BE2C (cell line): Measurements from ENCODE around the gene CYP1A2.
"Not testable (repeated sequence)": the region's sequence is repeated elsewhere in the genome, so short reads cannot be mapped to it uniquely, and the experiment has no call there.

ENCODE experiments used
- DNase-seq: peaks from one replicate; pipeline ENCODE4 v3.0.0-alpha.2; 2020
- H3K27me3 ChIP-seq: fragments of 250-450 bp; sonication (Bioruptor Pico); 2 replicates; pipeline ENCODE4 v1.5.1; 2020; ENCODE audit warnings: mild to moderate bottlenecking
- H3K36me3 ChIP-seq: fragments of 250-450 bp; sonication (Bioruptor Pico); 2 replicates; pipeline ENCODE4 v1.5.1; 2020; ENCODE audit warnings: mild to moderate bottlenecking
- H3K4me1 ChIP-seq: fragments of 250-450 bp; sonication (Bioruptor Pico); 2 replicates; pipeline ENCODE4 v1.5.1; 2020
- H3K4me3 ChIP-seq: 2 replicates; pipeline ENCODE4 v1.5.1; 2011; ENCODE audit warnings: low read depth, low read length
- H3K9me3 ChIP-seq: fragments of 250-450 bp; sonication (Bioruptor Pico); 2 replicates; pipeline ENCODE4 v1.5.1; 2020
- CTCF ChIP-seq: IDR thresholded peaks from 2 replicates; pipeline ENCODE4 v1.5.1; 2012; ENCODE audit warnings: mild to moderate bottlenecking, low read depth, low read length

The CYP1A2 gene

GRCh38 chr15:74725845-74726773 is 22.5 kb upstream of the CYP1A2 start:
- DNase-seq = peak; percentile 37
- peaks cover 21% of the 10 kb centered on the region for H3K27me3 ChIP-seq
- H3K4me3 ChIP-seq = peak overlapping the region; percentile 56

DNA sequence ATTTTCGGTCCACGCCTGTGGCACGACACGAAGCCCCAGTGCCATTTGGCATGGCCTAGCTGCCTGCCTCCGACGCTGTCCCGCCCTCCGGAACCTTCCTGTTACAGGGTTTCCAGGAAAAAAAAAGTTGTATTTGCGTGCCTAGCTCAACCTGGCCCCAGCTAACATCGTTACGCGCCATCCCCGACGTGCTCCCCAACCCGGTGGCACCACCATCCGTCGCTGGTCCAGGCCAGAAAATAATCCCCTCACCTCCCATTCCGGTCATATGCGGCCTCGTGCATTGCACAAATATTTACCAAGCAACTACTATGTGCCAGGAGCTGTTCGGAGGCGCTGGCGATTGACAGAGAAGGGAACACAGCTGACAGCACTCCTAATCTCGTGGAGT is 21.9 kb upstream of the CYP1A2 start:
- no peak for TF ChIP-seq CTCF
- Histone ChIP-seq H3K9me3 (no peaks in the 10 kb centered on the region), H3K4me3 (no peak overlapping the region), H3K36me3 (no peaks in the 10 kb centered on the region), H3K4me1 (no peaks in the 10 kb centered on the region), H3K27me3 (peaks cover 21% of the 10 kb centered on the region)
- no peak for DNase-seq

More at GRCh38 chr15:74725845-74726773, 22.5 kb upstream of the CYP1A2 start:
- H3K4me1 ChIP-seq = no peaks in the 10 kb centered on the region
- TF ChIP-seq CTCF = no peak
- no peaks in the 10 kb centered on the region for H3K9me3 ChIP-seq
- H3K36me3 ChIP-seq = no peaks in the 10 kb centered on the region

DNA sequence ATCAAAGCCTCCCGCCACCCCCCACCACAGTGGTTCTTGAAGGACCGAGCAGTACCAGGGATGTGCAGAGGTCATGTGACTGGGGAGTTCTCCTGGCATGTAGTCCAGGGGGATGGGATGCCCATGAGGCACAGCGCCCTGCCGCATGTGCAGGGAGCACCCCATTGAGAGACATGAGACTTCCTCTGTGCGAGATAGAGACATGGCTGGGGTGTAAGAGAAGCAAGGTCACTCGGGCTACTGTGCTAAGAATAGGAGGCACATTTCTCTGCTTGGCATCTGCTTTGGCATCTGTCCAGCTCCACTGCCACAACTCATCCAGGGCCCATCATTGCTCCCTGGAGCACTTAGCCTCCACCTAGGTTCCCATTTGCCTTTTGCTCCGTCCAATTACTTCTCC is 20.9 kb upstream of the CYP1A2 start:
- no peak for DNase-seq
- Histone ChIP-seq H3K4me1 (no peaks in the 10 kb centered on the region), H3K9me3 (no peaks in the 10 kb centered on the region), H3K4me3 (no peak overlapping the region), H3K36me3 (no peaks in the 10 kb centered on the region), H3K27me3 (peaks cover 21% of the 10 kb centered on the region)
- no peak for TF ChIP-seq CTCF

DNA sequence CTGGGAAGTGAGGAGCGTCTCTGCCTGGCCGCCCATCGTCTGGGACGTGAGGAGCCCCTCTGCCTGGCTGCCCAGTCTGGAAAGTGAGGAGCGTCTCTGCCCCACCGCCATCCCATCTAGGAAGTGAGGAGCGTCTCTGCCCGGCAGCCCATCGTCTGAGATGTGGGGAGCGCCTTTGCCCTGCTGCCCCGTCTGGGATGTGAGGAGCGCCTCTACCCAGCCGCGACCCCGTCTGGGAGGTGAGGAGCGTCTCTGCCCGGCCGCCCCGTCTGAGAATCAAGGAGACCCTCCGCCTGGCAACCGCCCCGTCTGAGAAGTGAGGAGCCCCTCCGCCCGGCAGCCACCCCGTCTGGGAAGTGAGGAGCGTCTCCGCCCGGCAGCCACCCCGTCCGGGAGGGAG is 19.9 kb upstream of the CYP1A2 start:
- not testable (repeated sequence) for H3K4me3 ChIP-seq
- peaks cover 21% of the 10 kb centered on the region for H3K27me3 ChIP-seq

DNA sequence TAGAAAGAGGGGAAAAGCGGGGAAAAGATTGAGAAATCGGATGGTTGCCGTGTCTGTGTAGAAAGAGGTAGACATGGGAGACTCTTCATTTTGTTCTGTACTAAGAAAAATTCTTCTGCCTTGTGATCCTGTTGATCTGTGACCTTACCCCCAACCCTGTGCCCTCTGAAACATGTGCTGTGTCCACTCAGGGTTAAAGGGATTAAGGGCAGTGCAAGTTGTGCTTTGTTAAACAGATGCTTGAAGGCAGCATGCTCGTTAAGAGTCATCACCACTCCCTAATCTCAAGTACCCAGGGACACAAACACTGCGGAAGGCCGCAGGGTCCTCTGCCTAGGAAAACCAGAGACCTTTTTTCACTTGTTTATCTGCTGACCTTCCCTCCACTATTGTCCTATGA is 19.3 kb upstream of the CYP1A2 start:
- DNase-seq, H3K9me3 ChIP-seq, H3K4me3 ChIP-seq, H3K36me3 ChIP-seq, H3K4me1 ChIP-seq: not testable (repeated sequence)
- peaks cover 21% of the 10 kb centered on the region for H3K27me3 ChIP-seq

More for the DNA sequence above, 19.9 kb upstream of the CYP1A2 start:
- not testable (repeated sequence) for H3K36me3 ChIP-seq, H3K4me1 ChIP-seq, DNase-seq, H3K9me3 ChIP-seq

DNA sequence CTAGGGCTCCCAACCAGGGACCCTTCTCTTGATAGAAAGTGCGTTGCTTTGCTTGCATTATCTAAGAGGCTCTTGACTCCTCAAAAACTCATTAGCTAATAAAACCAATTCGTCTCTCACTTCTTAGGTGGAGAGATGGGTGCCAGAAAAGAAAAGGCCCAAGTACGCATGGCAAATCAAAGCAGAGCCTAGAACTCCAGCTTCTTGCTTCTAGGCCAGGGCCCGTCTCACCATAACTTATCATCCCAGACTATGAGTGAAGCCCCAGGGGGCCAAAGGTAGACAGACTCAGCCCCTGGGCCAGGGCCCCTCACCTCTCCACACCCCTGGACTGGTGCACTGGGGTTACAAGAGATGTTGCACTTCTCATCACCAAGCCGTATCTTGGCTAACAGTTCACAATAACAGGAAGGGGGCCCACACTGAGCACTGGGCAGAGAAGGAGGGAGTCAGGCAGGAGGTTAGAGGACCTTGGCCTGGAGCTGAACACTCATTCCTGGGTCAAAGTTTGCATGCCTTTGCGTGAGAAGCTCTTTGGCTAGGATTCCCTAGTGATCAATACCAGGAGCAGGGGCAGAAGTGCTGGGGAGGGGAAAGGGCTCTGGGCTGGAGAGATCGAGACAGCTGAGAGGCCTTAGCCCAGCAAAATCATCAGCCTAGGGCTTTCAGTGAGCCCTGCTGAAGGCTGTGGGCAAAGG is 17.9 kb upstream of the CYP1A2 start:
- no peaks in the 10 kb centered on the region for H3K36me3 ChIP-seq
- no peak overlapping the region for H3K4me3 ChIP-seq
- H3K9me3 ChIP-seq = no peaks in the 10 kb centered on the region
- no peak for TF ChIP-seq CTCF
- no peak for DNase-seq
- H3K27me3 ChIP-seq = peaks cover 14% of the 10 kb centered on the region
- H3K4me1 ChIP-seq = no peaks in the 10 kb centered on the region

DNA sequence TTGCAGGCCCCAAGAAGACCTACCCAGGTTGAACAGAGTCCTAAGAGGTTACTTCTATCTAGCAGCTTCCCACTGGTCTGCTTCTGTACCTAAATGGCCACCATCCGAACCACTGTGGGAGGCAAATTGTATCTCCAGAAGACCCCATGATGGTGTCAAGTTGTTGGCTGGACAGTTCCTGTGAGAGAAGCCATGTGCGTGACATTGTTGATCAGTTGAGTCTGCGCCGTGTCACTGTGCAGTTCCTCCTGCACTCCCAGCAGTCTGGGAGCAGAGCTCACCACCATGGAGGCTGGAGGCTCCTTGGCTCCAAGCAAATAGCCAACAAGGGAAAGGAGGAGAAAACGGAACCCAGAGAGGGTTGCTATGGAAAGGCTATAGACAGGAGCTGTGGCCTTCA is 15.8 kb upstream of the CYP1A2 start:
- H3K9me3 ChIP-seq = 0 out of 2 replicates have a peak, but pooled peaks cover 3% of the 10 kb centered on the region
- no peak overlapping the region for H3K4me3 ChIP-seq
- no peaks in the 10 kb centered on the region for H3K4me1 ChIP-seq
- H3K27me3 ChIP-seq = no peaks in the 10 kb centered on the region
- no peak for DNase-seq
- H3K36me3 ChIP-seq = no peaks in the 10 kb centered on the region
- no peak for TF ChIP-seq CTCF
